Activated CD8-positive, alpha-beta memory T cell treated with anti-CD3 and anti-CD28 coated beads for 4 hours (primary cell): ENCODE results near the gene TMEM236.
"Not testable (repeated sequence)": the region's sequence is repeated elsewhere in the genome, so short reads cannot be mapped to it uniquely, and the experiment has no call there.

Experiments
- DNase-seq, 2 donors: peaks; one replicate each; pipeline ENCODE4 v3.0.0-alpha.2; 2020; ENCODE audit warnings: low read depth in 2 of 2

Gene TMEM236, protein sequence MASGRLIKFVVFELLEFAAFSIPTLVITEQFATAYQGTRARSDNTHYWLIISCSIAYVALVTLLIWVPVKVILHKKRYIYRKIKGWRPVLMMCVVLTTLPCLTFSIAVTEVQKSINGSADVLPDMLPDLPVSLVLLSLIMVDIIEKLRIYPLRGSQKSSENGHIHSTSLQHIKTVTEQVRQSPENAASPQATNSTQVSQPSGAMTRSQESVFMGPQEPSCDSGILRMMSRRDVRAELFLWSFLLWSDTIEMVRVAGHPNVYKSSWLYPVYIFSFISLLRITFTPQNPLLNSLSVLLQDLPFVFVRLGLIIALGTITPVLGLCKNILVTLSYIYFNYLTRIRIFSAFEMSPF

DNA sequence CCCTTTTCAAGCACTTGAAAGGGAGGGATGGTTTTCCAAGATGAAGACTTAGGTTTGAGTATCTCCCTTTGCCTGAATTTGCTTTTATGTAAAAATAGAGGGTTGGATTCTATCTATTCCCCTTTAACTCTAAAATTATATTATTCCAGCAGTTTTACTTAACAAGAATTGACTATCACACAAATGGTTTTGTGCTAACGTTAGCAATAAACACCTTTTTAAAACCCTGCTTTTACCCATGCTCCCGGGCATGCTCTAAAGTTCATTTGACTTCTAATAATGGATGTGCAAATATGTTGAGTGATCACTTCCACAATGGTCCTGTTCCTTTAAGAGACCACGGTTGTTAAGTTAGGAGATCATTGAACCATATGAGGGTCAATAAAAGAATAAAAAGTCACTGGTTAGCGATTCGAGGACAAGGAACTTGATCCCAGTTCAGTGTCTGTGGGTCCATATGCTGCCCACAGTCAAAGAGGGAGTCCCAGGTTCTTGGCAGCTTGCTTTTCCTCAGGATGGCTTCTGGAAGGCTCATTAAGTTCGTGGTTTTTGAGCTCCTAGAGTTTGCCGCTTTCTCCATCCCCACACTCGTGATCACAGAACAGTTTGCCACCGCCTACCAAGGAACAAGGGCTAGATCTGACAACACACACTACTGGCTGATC lies at the start of gene TMEM236:
Gene TMEM236 (plus strand): TSS at position 421 of the 665 bp plus-strand sequence. CDS start 95 bp downstream, at position 516.
- DNase-seq: no peak

DNA sequence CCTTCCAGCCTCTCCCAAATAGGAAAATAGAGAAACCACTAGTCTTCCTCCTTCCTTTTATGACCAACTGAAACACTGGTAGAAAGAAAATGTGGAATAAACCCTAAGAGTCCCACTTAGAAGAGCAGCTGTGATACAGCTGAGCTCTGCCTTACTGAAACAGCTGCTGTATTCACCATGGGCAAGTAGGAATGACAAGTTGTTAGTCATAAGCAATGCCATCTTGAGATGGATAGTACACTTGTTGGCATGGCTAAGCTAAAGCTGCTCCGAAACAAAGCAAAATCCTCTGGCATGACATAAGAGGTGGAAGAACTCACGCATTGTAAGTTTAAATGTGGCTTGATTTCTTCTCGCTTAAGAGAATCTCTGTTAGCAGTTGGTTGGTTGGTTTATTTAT lies 48.3 kb upstream of the TMEM236 start:
- DNase-seq: no peak

DNA sequence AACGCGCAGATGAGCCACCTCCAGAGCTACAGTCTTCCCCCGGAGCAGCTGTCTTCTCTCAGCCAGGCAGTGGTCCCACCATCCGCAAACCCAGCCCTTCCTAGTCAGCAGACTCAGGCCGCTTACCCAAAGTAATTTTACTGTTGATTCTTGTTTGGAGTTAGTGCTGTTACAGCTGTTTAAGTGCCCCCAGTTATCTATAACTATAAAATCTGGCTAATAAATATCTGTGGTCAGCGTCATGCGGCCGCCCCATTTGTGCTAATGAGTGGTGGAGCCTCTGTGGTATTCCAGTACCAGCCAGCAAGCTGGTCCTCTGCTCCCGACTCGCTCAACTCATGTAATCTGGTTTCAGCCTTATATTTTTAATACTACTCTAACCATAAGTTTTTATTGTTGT lies 43.2 kb upstream of the TMEM236 start:
- no peak for DNase-seq

DNA sequence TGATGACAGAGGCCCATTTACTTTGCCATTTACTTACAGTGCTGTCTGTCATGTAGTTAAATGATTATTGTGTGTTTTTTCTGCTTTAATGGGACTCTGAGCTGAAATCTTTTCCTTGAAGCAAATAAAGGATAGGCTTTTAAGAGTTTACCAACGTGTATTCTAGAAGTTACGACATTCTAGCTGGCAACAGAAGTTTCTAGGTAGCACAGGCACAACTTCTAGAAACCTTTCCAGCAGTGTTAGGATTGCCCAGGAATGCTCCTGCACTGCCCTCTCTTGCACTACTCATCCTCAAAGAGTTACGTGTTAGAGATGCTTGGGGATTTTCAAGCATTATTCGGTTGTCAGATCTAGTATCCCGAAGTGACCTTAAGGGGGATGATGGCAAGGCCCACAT lies 42.5 kb upstream of the TMEM236 start:
- no peak for DNase-seq

DNA sequence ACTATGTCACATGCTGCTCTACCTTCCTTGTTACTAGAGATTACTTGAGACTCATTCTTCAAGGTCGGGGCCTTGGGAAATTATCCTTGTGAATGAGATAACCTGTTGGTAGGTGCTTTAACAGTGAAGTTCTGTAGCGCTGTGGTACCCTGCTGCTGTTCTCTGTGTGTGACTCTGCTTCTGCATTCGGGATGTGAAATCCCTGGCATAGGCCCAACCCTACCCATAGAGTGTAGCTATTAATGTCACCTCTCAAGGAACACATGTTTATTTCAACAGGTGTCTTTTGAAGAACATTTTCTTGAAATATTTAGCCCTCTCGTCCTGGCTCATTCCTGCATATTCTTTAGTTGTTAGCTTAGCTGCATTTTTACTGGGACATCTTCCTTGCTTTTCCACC lies 41.8 kb upstream of the TMEM236 start:
- DNase-seq: no peak

DNA sequence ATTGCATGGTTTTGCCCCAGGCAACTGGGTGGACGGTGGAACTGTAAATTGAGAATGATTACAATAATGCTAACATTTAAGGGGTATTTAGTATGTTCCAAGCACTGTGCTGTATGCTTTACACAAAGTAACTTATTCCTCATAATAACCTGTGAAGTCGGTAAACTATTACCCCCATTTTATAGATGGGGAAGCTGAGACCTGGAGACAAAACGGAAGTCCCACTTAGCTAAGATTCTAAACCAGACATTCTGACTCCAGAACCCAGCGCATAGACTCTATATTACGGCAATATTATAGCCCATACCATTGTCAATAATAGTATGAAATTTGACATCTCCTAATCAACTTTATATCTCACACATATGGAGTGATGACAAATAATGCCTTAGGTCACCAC lies 39.9 kb upstream of the TMEM236 start:
- DNase-seq: no peak

DNA sequence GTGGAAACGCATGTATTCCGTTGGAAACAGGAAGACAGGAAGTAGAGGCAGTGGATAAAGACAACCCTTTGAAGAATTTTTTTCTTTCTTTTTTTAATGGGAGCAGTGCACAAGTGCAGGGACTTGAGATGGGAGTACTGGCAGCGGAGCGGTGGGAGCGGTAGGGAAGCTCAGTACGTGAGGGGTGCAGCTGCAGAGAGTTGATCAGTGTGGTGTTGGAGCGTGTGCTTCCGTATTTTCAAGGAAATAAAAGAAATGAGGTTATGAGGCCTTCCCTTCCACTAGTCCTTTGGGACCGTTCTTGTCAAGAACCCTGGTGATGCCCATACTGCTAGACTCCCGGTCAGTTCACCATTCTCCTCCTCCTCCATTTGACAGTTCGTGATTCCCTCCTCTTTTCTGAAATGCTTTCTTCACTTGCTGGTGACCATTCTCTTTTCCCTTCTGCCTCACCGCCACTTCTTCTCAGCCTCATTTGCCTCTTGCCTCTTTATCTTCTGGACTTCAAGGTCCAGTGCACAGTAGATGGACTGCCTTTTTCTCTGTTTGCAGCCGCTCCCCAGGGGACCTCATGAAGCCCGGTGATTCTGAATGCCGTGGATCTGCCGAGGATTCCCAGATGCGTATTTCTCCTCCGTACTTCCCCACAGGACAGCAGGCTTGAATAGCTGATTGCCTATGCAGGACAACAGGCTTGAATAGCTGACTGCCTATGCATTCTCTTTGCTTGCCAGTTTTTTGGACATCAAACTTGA lies 39.1 kb upstream of the TMEM236 start:
- DNase-seq: no peak

DNA sequence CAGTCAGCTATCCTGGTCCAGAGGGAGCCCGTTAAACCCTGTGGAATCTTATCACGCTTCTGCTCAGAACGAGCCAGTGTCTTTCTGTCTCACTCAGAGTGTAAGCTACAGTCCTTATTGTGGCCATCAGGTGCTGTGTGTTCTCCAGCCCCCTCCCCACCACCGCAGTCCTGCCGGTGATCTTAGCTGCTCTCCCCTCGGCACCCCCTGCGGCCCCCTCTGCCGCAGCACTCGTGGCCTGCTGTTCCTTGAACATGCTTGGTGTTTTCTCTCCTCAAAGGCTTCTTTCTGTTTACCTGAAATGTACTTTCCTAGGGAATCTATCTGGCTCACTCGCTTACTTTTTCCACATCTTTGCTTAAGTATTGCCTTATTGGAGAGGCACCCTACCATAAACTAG lies 38.2 kb upstream of the TMEM236 start:
- no peak for DNase-seq

DNA sequence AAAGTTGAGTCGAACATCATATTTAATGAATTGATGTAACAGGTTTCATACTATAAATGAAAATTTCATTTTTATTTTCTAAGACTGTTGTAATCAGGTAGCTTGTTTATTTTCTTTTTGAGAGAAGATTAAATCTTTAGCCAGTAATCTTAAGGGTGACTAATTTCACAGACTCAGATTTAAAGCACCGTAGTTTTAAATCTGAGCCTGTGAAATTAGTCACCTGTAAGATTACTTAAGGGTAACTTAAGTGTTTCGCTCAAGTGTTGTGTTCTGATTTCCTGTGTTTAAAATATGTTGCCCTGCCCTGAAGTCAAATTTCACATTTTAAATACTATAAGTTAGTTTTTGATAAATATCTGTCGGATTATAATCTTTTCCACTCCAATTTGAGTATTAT lies 35.8 kb upstream of the TMEM236 start:
- DNase-seq: no peak

DNA sequence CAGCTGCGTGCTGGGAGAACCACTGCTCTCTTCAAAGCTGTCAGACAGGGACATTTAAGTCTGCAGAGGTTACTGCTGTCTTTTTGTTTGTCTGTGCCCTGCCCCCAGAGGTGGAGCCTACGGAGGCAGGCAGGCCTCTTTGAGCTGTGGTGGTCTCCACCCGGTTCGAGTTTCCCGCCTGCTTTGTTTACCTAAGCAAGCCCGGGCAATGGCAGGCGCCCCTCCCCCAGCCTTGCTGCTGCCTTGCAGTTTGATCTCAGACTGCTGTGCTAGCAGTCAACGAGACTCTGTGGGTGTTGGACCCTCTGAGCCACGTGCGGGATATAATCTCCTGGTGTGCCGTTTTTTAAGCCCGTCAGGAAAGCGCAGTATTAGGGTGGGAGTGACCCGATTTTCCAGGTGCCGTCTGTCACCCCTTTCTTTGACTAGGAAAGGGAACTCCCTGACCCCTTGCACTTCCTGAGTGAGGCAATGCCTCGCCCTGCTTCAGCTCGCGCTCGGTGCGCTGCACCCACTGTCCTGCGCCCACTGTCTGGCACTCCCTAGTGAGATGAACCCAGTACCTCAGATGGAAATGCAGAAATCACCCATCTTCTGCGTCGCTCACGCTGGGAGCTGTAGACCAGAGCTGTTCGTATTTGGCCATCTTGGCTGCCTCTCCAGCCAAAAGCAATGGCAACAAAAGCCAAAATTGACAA lies 29.5 kb upstream of the TMEM236 start:
- not testable (repeated sequence) for DNase-seq

DNA sequence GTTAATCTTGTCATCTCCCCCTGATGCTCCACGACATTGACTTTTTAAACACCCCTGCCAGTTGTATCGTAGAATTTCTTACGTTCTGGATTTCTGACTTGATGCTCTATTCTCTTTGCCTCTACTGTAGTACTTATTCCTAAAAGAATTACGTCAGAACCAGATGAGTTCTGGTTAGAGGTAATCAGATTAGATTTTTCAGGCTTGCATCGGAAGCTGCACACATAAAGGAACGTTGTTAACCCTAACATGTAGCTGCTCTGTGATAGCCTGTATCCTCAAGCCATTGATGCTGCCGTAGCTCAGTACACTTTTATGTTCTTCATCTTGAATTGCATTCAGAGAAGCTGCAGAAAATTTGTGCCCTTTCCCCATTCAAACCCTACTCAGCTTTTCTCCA lies 26.3 kb upstream of the TMEM236 start:
- no peak for DNase-seq

DNA sequence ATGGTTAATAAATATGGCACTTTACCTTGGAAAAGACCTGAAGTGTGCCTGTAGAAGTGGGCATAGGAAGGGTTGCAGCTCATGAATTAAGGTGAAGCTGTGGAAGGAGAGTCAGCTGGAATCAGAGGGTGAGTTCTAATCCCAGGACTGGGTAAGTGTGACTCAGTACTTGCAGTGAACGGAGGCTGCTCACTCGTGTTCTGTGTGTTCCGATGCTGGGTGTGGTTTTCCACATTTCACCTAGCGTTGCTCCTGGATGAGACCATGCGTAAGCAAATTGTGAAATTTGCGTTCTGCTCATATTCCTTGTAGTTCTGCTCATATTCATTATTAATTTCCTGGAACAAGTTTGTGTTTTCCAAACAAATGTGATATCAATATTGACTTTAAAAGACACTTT lies 22.4 kb upstream of the TMEM236 start:
- no peak for DNase-seq

DNA sequence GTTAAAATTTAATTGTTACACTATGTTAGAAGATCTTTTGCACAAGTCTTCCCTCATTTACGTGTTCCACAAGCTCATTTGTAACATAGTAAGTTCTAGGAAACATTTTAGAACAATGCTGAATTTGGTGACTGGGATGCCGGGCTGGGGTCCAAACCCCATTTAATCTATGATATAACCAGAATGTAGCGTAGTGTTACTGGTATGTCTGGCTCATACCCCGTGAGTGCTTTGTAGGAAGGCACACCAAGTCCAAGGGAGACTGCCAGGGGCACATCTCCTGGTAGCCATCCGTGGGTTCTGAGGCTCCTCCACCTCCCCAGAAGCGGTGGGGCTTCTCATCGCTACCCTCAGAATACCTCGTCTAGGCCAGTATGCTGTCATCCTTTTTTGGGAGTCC lies 21.3 kb upstream of the TMEM236 start:
- DNase-seq: no peak

DNA sequence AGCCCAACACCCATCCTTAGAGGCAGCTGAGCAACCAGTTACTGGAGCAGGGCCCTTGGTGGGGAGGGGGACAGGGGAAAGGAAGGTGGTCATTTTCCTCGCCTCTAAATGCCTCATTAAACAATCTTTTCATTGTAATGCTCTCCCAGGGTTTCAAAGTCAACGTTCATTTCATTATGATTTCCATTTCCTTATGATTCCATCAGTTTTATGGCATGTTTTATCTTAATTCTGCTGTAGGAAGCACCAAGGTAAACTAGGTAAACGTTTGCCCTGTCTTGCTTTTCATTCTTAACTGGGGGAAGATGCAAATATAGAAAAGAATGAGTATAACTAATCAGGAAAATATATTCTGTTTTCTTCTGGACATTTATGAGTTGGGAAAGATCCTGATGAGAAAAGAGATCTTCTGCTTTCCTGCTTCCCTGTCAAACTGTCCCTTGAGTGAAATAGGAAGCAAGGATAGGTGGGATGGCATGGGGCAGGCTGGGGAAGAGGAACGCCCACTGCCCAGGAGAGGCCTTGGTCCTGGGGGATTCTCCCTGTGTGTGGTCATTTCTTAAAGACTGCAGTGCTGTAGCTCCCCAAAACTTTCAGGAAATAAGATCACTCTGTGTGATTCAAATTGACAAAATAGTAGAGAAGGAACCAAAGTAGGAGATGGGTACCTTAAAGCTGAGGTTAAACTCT lies 20.5 kb upstream of the TMEM236 start:
- no peak for DNase-seq

DNA sequence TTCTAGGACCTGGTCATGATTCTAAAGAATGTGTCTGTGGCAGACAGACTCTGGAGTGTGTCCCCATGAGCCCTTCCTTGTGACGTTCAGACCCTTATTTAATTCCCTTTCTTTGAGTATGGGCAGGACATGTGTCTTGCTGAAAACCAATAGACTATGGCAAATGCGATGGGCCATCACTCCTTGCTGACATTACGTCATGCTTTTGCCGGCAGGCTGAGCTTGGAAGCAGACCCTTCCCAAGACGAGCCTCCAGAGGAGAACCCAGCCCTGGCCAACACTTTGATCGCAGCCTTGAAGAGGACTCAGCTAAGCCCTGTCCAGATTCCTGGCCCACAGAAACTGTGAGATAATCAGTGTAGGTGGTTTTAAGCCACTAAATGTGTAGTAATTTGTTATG lies 18.4 kb upstream of the TMEM236 start:
- DNase-seq: no peak

DNA sequence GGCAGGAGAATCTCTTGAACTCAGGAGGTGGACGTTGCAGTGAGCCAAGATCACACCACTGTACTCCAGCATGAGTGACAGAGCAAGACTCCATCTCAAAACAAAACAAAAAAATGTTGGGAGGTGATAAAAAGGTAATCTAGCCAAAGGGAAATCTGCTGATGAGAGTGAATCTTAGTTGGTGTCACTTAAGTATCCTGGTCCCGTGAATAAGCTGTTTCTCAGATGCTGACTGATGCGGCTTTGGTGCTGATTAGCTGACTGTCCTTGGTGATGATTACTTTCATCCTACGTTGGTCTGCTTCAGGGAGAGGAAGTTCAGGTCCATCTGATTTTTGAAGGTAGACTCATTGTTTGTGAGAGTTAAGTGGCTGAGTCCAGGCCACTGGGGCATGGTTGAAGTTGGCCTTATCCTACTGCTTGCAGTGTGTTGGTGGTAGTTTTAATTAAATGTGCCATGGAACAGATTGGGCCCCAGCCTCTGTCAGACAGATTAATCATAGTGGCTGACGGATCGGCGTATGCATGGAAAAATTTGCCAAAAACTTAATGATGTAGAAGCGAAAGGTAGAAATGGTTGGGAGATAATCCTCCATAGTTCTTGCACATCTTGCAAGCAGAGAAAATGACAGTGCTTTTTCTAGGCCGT lies 17.4 kb upstream of the TMEM236 start:
- no peak for DNase-seq

DNA sequence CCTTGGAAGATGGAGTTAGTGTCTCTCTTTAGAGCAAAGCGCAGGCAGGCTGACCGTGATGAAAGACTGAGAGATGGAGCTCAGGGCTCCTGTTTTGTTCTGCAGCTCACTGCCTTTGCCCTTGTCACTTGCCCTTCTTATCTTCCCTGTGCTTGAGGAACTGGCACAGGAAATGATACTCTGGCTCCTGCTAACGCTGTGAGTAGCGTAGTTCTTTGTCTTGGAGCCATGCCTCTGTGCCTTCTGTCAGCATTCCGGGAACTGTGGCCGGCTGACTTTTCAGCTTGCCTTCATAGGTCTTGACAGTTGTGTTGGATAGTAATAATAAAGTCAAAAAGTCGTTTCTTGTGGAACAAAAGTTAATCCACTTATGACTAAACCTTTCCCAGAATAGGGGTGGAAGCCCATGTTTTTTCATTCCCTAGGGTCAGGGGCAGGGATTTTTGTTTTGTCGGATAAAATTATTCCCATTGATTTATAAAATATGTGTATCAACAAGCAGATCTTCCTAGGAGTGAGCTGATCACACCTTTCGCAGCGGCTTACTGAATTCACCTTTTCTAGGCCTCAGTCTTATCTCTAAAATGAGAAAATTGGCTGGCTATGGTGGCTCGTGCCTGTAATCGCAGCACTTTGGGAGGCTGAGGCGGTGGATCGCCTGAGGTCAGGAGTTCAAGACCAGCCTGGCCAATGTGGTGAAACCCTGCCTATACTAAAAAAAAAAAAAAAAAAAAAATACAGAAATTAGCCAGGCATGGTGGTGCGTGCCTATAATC lies 16.6 kb upstream of the TMEM236 start:
- DNase-seq: no peak

DNA sequence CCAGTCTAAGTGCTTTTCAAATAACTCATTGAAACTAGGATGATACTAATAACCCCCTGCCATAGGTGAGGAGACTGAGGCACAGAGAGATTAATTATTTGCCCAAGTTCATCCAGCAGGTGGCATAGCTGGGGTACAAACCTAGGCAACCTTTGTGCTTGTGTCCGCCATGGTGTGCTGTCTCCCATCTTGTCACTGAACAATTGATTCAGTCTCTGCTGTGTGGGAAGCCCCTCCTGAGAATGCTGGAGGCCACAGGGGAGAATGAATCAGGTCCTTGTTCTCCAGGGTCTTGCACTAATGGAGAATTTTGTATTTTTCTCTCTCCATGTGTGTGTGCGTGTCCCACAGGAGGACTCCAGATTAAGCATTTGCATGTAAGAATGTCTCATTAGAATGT lies 15.8 kb upstream of the TMEM236 start:
- DNase-seq: no peak

DNA sequence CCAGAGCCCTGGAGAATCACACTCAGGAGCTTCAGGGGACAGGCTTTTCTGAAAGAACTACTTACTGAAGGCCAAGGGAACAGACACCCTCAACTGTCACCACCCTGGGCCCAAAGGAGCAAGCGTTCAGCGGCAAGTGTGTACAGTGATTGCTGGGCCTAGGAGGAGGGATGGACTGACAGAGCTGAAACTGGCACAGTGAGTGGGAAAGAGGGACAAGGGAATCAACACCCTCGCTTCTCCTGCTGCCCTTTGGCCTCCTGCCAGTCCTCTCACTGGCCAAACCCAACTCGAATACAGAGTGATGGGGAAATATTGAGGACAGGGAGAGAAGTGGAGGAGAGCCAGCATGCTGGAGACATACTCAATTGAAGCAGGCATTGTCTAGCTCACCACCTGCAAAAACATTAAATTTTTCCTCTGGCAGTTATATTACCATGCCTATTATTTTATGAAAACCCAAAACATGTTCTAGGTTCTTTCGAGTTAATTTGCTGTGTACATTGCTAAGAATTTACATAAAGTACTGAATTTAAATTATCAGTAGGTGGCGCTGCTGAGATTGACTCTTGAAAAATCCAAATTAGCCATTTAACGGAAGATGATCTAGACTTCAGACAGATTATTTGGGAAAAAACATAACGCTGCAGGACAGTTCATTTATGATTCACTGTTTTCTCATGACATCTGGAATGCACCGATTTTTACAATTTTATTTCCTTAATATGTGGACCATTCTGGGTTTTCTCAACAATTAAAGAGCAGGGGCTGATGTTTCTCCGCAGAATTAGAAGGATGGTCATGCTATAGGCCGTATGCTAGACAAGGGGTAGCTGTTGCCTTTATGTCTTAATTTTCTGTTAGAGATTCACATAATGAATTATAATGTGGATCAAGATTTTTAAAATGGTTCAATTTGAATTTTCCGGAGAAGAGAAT lies 14.7 kb upstream of the TMEM236 start:
- no peak for DNase-seq
